Neutrophil (primary cell): Measurements from ENCODE around the gene MAPKAPK2.
A peak's percentile ranks its signal among the peaks of the same experiment; 100 is the strongest.

Experiments used
- H3K27ac ChIP-seq: fragments of 200-600 bp; sonication (generic); 2 replicates; pipeline ENCODE4 v1.5.1; 2016; ENCODE audit warnings: mild to moderate bottlenecking, moderate library complexity
- H3K27me3 ChIP-seq: fragments of 200-600 bp; sonication (generic); 2 replicates; pipeline ENCODE4 v1.6.0; 2016; ENCODE audit warnings: mild to moderate bottlenecking
- H3K36me3 ChIP-seq: fragments of 200-600 bp; sonication (generic); 2 replicates; pipeline ENCODE4 v1.5.1; 2017
- H3K4me1 ChIP-seq, 2 experiments: fragments of 200-600 bp in 1 of 2; sonication (generic) in 1 of 2; 1 replicate in 1 of 2; 2 replicates in 1 of 2; pipeline versions ENCODE4 v1.5.1 to v1.6.1; 2013 to 2016; ENCODE audit warnings: low read depth in 1 of 2, low read length in 1 of 2, mild to moderate bottlenecking in 1 of 2, moderate library complexity in 1 of 2; ENCODE audit not compliant: control insufficient read depth in 1 of 2, insufficient read depth in 1 of 2
- H3K4me3 ChIP-seq, 2 experiments: fragments of 200-600 bp in 1 of 2; sonication (generic) in 1 of 2; 1 replicate in 1 of 2; 2 replicates in 1 of 2; pipeline ENCODE4 v1.5.1; 2013 to 2016; ENCODE audit warnings: low read depth in 1 of 2, low read length in 1 of 2, mild to moderate bottlenecking in 1 of 2, moderate library complexity in 1 of 2
- H3K9me3 ChIP-seq: fragments of 200-600 bp; sonication (generic); 2 replicates; pipeline ENCODE4 v1.5.1; 2016
- TF ChIP-seq, protein P1 (sequence below): fragments of 200-600 bp; sonication (generic); IDR thresholded peaks from 2 replicates; pipeline ENCODE4 v1.5.1; 2016; ENCODE audit warnings: antibody characterized with exemption

MAPKAPK2 gene

DNA sequence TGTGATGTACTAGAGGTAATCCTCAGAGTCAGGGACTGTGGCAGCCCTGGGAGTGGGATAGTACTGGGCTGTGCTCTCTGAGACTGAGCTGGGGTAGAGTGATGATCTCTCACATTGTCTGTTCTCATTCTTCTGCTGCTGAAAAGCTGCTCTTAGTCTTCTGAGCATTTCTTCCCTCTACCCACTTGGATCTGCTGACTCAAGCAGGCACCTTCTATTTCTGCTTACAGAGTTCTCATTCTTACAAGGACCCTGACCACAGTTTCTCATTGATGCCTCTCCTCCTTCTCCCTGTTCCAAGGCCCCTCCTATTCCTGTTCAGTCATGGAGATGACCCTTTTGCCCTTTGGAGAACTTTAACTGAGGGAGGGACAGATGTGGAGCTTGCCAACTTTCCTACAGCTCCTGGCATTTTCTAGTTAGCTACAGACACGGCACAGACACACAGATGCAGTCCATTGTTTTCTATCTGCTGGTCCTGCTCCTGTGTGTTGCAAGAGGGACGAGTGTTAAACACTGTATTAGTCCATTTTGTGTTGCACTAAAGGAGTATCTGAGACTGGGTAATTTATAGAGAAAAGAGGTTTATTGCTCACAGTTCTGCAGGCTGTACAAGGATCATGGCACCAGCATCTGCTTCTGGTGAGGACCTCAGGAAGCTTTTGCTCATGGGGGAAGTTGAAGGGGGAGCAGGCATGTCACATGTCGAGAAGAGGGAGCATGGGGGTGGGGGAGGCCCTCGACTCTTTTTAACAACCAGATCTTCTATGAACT, 12.3 kb downstream of the MAPKAPK2 start:
- H3K9me3 ChIP-seq = no peaks in the 10 kb centered on the region
- no peaks in the 10 kb centered on the region for H3K27me3 ChIP-seq
- peaks cover 17% of the 10 kb centered on the region for H3K36me3 ChIP-seq
- peaks cover 78 to 85% of the 10 kb centered on the region in 2 experiments for H3K4me1 ChIP-seq
- peak overlapping the region; percentile 81 for H3K27ac ChIP-seq
- TF ChIP-seq, protein P1, sequence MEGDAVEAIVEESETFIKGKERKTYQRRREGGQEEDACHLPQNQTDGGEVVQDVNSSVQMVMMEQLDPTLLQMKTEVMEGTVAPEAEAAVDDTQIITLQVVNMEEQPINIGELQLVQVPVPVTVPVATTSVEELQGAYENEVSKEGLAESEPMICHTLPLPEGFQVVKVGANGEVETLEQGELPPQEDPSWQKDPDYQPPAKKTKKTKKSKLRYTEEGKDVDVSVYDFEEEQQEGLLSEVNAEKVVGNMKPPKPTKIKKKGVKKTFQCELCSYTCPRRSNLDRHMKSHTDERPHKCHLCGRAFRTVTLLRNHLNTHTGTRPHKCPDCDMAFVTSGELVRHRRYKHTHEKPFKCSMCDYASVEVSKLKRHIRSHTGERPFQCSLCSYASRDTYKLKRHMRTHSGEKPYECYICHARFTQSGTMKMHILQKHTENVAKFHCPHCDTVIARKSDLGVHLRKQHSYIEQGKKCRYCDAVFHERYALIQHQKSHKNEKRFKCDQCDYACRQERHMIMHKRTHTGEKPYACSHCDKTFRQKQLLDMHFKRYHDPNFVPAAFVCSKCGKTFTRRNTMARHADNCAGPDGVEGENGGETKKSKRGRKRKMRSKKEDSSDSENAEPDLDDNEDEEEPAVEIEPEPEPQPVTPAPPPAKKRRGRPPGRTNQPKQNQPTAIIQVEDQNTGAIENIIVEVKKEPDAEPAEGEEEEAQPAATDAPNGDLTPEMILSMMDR = no peak
- H3K4me3 ChIP-seq = no peak overlapping the region

DNA sequence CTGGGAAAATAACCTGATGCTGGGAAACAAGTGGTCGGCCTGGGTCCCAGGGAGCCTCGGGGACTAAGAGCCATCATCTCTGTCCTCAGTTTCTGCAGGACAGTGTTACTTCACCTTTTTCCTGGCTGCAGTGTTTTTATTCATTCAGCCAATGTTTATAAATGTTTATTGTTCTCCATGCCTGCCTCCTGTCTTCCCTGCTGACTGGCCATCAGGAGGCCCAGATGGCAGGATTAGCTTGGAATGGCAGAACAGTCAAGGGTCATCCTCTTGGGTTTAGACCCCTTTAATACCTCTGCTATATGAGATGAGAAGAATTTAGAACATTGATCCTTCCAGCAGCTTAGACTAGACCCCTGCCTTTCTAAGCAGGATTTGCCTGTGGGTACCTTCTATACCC, 13.3 kb downstream of the MAPKAPK2 start:
- Histone ChIP-seq H3K4me1 (peaks cover 80 to 81% of the 10 kb centered on the region in 2 experiments), H3K9me3 (no peaks in the 10 kb centered on the region), H3K36me3 (peaks cover 13% of the 10 kb centered on the region), H3K4me3 (no peak overlapping the region), H3K27ac (peak overlapping the region; percentile 81), H3K27me3 (no peaks in the 10 kb centered on the region)
- TF ChIP-seq, protein P1 = no peak

DNA sequence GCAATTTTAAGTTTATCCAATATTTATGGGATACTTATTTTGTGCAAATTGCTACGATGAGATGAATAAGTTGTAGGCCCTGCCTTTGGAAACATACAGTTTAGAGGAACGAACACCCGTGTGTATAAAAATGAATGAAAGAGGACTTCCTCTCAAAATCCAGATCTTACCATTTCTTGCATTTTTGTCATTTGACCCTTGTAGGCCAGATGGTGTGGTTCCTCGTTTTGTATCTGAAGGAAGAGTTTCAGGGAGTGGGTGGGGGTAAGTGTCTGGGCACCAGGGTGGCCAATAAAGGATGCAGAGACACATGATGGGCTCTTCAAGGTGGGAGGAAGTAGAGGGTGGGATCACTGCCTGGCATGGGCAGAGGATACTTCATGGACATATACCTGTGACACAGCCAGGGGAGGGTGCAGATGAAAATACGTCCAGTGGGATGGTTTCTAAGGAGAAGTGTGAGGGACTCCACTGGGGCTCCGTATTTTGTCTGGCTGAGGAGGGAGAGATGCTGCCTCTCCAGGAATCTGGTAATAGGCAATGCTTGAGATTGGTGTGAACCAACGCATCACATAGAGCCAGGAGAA, 14.4 kb downstream of the MAPKAPK2 start:
- peak overlapping the region; percentile 37 to 54 for H3K4me3 ChIP-seq
- TF ChIP-seq, protein P1 = no peak
- no peaks in the 10 kb centered on the region for H3K27me3 ChIP-seq
- H3K4me1 ChIP-seq = peaks cover 85 to 92% of the 10 kb centered on the region in 2 experiments
- peak overlapping the region; percentile 81 for H3K27ac ChIP-seq
- H3K36me3 ChIP-seq = peaks cover 2% of the 10 kb centered on the region
- no peaks in the 10 kb centered on the region for H3K9me3 ChIP-seq

DNA sequence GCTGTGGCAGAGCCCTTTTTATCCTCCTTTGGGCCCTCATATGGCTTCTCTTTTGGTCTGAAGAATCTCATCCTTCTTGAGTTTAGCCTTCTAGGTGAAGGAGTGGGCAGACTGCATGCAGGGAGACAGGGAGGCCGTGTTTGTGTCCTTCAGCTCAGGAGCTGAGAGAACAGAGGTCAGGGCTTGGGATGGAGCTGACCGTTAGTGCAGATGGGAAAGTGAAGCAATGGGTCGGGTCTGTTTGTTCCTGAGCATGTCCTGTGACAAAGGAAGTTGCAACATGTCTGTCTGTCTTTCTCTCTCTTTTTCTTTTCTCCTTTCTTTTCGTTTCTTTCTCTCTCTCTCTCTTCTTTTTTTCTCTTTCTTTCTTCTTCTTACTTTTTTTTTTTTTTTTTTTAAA, 14.9 kb downstream of the MAPKAPK2 start:
- Histone ChIP-seq H3K27ac (peak overlapping the region; percentile 81), H3K36me3 (no peaks in the 10 kb centered on the region), H3K27me3 (no peaks in the 10 kb centered on the region), H3K4me1 (peaks cover 88 to 96% of the 10 kb centered on the region in 2 experiments), H3K9me3 (no peaks in the 10 kb centered on the region), H3K4me3 (peak overlapping the region; percentile 37 to 54)
- TF ChIP-seq, protein P1 = no peak

DNA sequence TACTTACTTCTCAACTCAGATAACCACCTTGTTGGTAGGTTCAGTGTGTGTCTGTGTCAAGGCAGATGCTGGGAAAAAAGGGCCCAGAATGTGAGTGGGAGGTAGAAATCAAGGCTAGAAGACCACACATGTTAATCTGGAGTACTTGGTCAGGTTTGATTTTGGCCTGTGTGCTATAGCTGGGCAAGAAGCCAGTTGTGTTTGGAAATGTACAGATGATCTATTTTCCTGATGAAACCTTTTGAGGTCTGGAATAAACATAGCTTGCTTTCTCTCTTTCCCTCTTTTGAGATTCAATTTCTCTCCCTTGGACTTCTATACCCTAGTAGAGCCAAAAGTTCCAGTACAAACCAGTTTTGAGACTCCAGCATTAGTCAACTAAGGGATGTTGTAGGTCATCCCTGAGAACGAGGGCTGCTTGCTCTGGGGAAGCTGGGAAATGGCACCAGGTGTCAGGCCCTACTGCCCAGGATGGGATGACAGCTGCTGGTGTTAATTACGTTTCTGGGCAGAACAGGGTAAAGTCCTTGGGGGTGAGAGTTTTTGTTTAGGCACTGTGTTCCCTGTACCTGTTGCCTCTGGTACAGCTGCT, 15.8 kb downstream of the MAPKAPK2 start:
- H3K4me3 ChIP-seq = peak overlapping the region; percentile 37 to 54
- H3K36me3 ChIP-seq = no peaks in the 10 kb centered on the region
- no peaks in the 10 kb centered on the region for H3K27me3 ChIP-seq
- no peaks in the 10 kb centered on the region for H3K9me3 ChIP-seq
- H3K4me1 ChIP-seq = peaks cover 88 to 97% of the 10 kb centered on the region in 2 experiments
- TF ChIP-seq, protein P1 = no peak
- H3K27ac ChIP-seq = peak overlapping the region; percentile 81
